Measurements from ENCODE around the gene APLNR.

DNA sequence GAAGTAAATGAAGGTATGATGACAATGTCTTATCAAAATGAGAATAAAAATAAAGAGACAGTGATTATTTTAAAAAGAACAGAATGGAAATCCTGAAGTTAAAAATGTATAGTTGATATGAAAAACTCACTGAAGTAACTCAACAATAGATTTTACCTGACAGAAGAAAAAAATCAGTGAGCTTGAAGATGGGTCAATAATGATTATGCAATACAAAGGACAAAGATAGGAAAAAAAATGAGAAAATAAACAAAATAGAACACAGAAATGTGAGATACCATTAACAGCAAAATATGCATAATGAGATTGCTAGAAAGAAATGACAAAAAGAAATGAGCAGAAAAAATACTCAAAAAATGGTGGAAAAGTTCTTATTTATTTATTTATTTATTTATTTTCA is 19.1 kb upstream of the APLNR start:
- TF ChIP-seq EZH2 (IDR thresholded peaks at IDR 0.05) (no peak), POLR2AphosphoS5 (IDR thresholded peaks at IDR 0.05; ENCODE audit: borderline replicate concordance, low read depth, low read length) (no peak)
